DMS 273 treated with DMSO at 0.1 percent for 48 hours (cell line): Measurements from ENCODE around the gene FAM107B.
"Not testable (repeated sequence)": the region's sequence is repeated elsewhere in the genome, so short reads cannot be mapped to it uniquely, and the experiment has no call there.

Experiments used
- DNase-seq: peaks from one replicate; lab custom pipeline; 2025; lab: John Stamatoyannopoulos, UW

Gene FAM107B

GRCh38 chr10:14601326-14601725 lies 173.4 kb downstream of the FAM107B start:
- DNase-seq, result no peak

- no peak for DNase-seq
Measured at GRCh38 chr10:14600065-14600464, 174.6 kb downstream of the FAM107B start.

GRCh38 chr10:14598809-14599764 lies 175.6 kb downstream of the FAM107B start:
- no peak for DNase-seq

GRCh38 chr10:14595526-14596182 lies 179.0 kb downstream of the FAM107B start:
- no peak for DNase-seq

- no peak for DNase-seq
Measured at GRCh38 chr10:14594878-14595525, 179.7 kb downstream of the FAM107B start.

GRCh38 chr10:14593806-14594205 lies 180.9 kb downstream of the FAM107B start:
- DNase-seq, result no peak

- DNase-seq, result no peak
Measured at GRCh38 chr10:14592566-14592965, 182.1 kb downstream of the FAM107B start.

GRCh38 chr10:14592026-14592425 lies 182.7 kb downstream of the FAM107B start:
- no peak for DNase-seq

GRCh38 chr10:14588938-14589294 lies 185.8 kb downstream of the FAM107B start:
- DNase-seq, result not testable (repeated sequence)

- no peak for DNase-seq
Measured at GRCh38 chr10:14588084-14588937, 186.4 kb downstream of the FAM107B start.

GRCh38 chr10:14587540-14588083 lies 187.1 kb downstream of the FAM107B start:
- DNase-seq, result no peak

- no peak for DNase-seq
Measured at GRCh38 chr10:14586901-14587300, 187.8 kb downstream of the FAM107B start.

GRCh38 chr10:14585287-14586193 lies 189.2 kb downstream of the FAM107B start:
- DNase-seq, result no peak

GRCh38 chr10:14584661-14585060 lies 190.0 kb downstream of the FAM107B start:
- no peak for DNase-seq

- DNase-seq, result no peak
Measured at GRCh38 chr10:14583967-14584366, 190.7 kb downstream of the FAM107B start.

- no peak for DNase-seq
Measured at GRCh38 chr10:14583252-14583651, 191.4 kb downstream of the FAM107B start.

- DNase-seq, result no peak
Measured at GRCh38 chr10:14581553-14582321, 193.0 kb downstream of the FAM107B start.

- DNase-seq, result no peak
Measured at GRCh38 chr10:14580671-14581332, 193.9 kb downstream of the FAM107B start.

- DNase-seq, result no peak
Measured at GRCh38 chr10:14579405-14579804, 195.3 kb downstream of the FAM107B start.
